Measurements from ENCODE around the gene CD99L2.

The CD99L2 gene

GRCh38 chrX:150792949-150793527, 105.4 kb downstream of the CD99L2 start:
- no peak for DNase-seq

GRCh38 chrX:150790021-150790420, 108.4 kb downstream of the CD99L2 start:
- DNase-seq = no peak

GRCh38 chrX:150781677-150782076, 116.8 kb downstream of the CD99L2 start:
- no peak for DNase-seq

GRCh38 chrX:150779385-150779784, 119.1 kb downstream of the CD99L2 start:
- no peak for DNase-seq

- no peak for DNase-seq
Observed at GRCh38 chrX:150777328-150777992, 121.0 kb downstream of the CD99L2 start.

GRCh38 chrX:150775569-150776350, 122.7 kb downstream of the CD99L2 start:
- no peak for DNase-seq

GRCh38 chrX:150774798-150775568, 123.5 kb downstream of the CD99L2 start:
- peak in 11 of 56 donors; percentile 2 to 49 (median 19) for DNase-seq

- DNase-seq = no peak
Observed at GRCh38 chrX:150773634-150774033, 124.8 kb downstream of the CD99L2 start.

GRCh38 chrX:150773117-150773516, 125.4 kb downstream of the CD99L2 start:
- DNase-seq = no peak

- peak in 50 of 56 donors; percentile 1 to 85 (median 40) for DNase-seq
Observed at GRCh38 chrX:150772150-150772970, 126.1 kb downstream of the CD99L2 start.

- DNase-seq = no peak
Observed at GRCh38 chrX:150771116-150771515, 127.4 kb downstream of the CD99L2 start.

GRCh38 chrX:150770623-150771022, 127.8 kb downstream of the CD99L2 start:
- DNase-seq = no peak

- DNase-seq = no peak
Observed at GRCh38 chrX:150769408-150769807, 129.1 kb downstream of the CD99L2 start.

- peak in 35 of 56 donors; percentile 4 to 69 (median 38) for DNase-seq
Observed at GRCh38 chrX:150768580-150769190, 129.8 kb downstream of the CD99L2 start.

GRCh38 chrX:150768132-150768485, 130.4 kb downstream of the CD99L2 start:
- DNase-seq = no peak

- no peak for DNase-seq
Observed at GRCh38 chrX:150767475-150768131, 130.9 kb downstream of the CD99L2 start.

- no peak for DNase-seq
Observed at GRCh38 chrX:150767045-150767395, 131.4 kb downstream of the CD99L2 start.

GRCh38 chrX:150766351-150767044, 132.0 kb downstream of the CD99L2 start:
- peak in 1 of 56 donors; percentile 9 for DNase-seq

GRCh38 chrX:150765782-150766350, 132.6 kb downstream of the CD99L2 start:
- no peak for DNase-seq

Data from amygdala (tissue), 56 donors.